SH-SY5Y (cell line): ENCODE results near the gene SUMO4.

Source experiments
- GATA2 ChIP-seq: IDR thresholded peaks from 2 replicates; pipeline ENCODE4 v1.6.1; 2011; ENCODE audit warnings: mild to moderate bottlenecking, low read depth, low read length
- GATA3 ChIP-seq: IDR thresholded peaks from 2 replicates; pipeline ENCODE4 v1.6.1; 2011; ENCODE audit warnings: low read depth, mild to moderate bottlenecking, low read length, moderate library complexity

DNA sequence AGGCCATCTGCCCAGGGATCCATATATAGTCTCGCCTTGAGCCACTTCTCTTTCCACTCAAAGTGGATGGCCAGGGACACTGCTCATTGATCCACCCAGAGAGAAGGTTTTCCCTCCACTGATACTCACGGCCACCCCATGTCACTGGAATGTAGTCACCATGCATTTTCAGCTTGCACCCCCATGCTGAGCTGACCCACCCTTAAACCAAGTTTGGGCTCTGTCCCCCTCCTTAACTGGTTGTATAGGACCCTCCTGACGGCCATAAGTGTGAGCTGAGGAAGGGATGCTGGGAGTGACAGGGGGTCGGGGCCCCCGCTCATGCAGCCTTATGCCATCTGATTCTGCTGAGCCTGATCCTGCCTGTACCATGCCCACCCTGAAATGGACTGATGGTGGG is 25.7 kb downstream of the SUMO4 start:
- TF ChIP-seq GATA2: no peak
- no peak for TF ChIP-seq GATA3
